Body of pancreas (tissue), 4 donors: ENCODE measurements around the gene METTL24.

ENCODE experiments used
- CTCF ChIP-seq, 7 experiments: fragments of 450-650 bp in 4 of 7; fragments of 200-600 bp in 3 of 7; sonication (generic) in 3 of 7; IDR thresholded peaks; one replicate each; pipeline ENCODE4 v1.5.1; 2016 to 2019; ENCODE audit warnings: antibody characterized with exemption in 7 of 7
- POLR2A ChIP-seq, 3 donors: fragments of 450-650 bp; IDR thresholded peaks; one replicate each; pipeline ENCODE4 v1.6.1; 2016; ENCODE audit warnings: antibody characterized with exemption in 3 of 3, mild to moderate bottlenecking in 2 of 3

- TF ChIP-seq POLR2A (IDR thresholded peaks at IDR 0.05) (no peak), CTCF (IDR thresholded peaks at IDR 0.05) (no peak)
Observed at GRCh38 chr6:110307368-110307767, 50.8 kb downstream of the METTL24 start.
